ENCODE data around the gene ZNF500. TPM values are rescaled to one million over a fixed set of nuclear protein-coding genes. Genes with fewer than 3 reads are reported as not detected.
A peak's percentile ranks its signal among the peaks of the same experiment; 100 is the strongest.

Gene ZNF500
- total RNA-seq, 3 donors from 2014 or later (not counting 1 experiment from before 2014, with no cell fraction given) = 11.4 to 20.3 (median 13.0) TPM

DNA sequence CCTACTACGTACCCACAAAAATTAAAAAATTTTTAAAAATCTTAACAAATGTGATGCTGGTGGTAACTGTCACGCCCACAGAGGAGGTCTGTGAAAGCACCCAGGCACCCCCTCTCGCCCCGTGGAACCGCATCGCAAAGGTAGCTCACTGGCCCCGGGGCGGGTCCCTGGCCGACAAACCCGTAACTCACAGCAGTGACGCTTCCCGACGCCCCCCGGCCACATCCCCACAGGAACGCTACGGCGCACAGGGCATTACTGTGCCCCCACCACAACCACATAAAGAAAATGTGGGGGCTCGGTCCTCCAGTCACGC lies 33.3 kb downstream of the ZNF500 start:
- 0% methylated on average over 19 of the region's 19 CpGs for WGBS (ENCODE audit: insufficient coverage)
- DNase-seq (peak in 1 of 2 donors; percentile 50), ATAC-seq (peak in 1 of 3 donors; percentile 4)
- intact Hi-C loops (cut with micrococcal nuclease) = loop anchor here (1.0 to 2.0 kb wide), 3 partner anchors 35 to 69 kb away; partner anchors contain the start of genes NUDT16L1 and ROGDI
- peaks cover 12 to 26% of the 10 kb centered on the region in 2 donors for H3K4me1 Mint-ChIP-seq
- Histone ChIP-seq H3K9me3 (ENCODE audit: control insufficient read depth, insufficient read depth, low read length) (no peaks in the 10 kb centered on the region), H3K27me3 (ENCODE audit: control insufficient read depth, insufficient read depth, low read length) (no peaks in the 10 kb centered on the region), H3K4me3 (ENCODE audit: low read length) (peak overlapping the region; percentile 97), H3K27ac (ENCODE audit: low read length) (no peak overlapping the region), H3K4me1 (ENCODE audit: control insufficient read depth, insufficient read depth, low read length) (peaks cover 18% of the 10 kb centered on the region), H3K36me3 (ENCODE audit: control insufficient read depth, insufficient read depth, low read length) (peaks cover 10% of the 10 kb centered on the region)
- TF ChIP-seq, protein P1, sequence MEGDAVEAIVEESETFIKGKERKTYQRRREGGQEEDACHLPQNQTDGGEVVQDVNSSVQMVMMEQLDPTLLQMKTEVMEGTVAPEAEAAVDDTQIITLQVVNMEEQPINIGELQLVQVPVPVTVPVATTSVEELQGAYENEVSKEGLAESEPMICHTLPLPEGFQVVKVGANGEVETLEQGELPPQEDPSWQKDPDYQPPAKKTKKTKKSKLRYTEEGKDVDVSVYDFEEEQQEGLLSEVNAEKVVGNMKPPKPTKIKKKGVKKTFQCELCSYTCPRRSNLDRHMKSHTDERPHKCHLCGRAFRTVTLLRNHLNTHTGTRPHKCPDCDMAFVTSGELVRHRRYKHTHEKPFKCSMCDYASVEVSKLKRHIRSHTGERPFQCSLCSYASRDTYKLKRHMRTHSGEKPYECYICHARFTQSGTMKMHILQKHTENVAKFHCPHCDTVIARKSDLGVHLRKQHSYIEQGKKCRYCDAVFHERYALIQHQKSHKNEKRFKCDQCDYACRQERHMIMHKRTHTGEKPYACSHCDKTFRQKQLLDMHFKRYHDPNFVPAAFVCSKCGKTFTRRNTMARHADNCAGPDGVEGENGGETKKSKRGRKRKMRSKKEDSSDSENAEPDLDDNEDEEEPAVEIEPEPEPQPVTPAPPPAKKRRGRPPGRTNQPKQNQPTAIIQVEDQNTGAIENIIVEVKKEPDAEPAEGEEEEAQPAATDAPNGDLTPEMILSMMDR (IDR thresholded peaks at IDR 0.05) = no peak
- peak overlapping the region; percentile 87 to 91 for H3K27ac Mint-ChIP-seq
- no peaks in the 10 kb centered on the region for H3K27me3 Mint-ChIP-seq (ENCODE audit: low read depth in 2 of 2)
- H3K4me3 Mint-ChIP-seq = peak overlapping the region; percentile 90
- no peaks in the 10 kb centered on the region for H3K36me3 Mint-ChIP-seq
- no peaks in the 10 kb centered on the region for H3K9me3 Mint-ChIP-seq

DNA sequence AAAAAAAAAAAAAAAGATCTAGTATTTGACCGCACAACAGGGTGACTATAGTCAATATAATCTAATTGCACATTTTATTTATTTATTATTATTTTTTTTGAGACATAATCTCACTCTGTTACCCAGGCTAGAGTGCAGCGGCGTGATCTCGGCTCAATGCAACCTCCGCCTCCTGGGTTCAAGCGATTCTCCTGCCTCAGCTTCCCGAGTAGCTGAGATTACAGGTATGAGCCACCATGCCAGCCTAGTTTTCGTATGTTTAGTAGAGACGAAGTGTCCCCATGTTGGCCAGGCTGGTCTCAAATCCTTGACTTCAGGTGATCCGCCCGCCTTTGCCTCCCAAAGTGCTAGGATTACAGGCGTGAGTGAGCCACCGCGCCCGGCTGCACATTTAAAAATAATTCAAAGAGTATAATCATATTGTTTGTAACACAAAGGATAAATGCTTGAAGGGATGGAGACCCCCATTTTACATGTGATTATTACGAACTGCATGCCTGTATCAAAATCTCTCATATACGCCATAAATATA lies 33.7 kb downstream of the ZNF500 start:
- Histone ChIP-seq H3K27ac (ENCODE audit: low read length) (no peak overlapping the region), H3K9me3 (ENCODE audit: control insufficient read depth, insufficient read depth, low read length) (no peaks in the 10 kb centered on the region), H3K36me3 (ENCODE audit: control insufficient read depth, insufficient read depth, low read length) (peaks cover 15% of the 10 kb centered on the region), H3K4me3 (ENCODE audit: low read length) (peak overlapping the region; percentile 97), H3K4me1 (ENCODE audit: control insufficient read depth, insufficient read depth, low read length) (peaks cover 18% of the 10 kb centered on the region), H3K27me3 (ENCODE audit: control insufficient read depth, insufficient read depth, low read length) (no peaks in the 10 kb centered on the region)
- 55% methylated on average over 15 of the region's 17 CpGs for WGBS (ENCODE audit: insufficient coverage)
- peaks cover 12 to 29% of the 10 kb centered on the region in 2 donors for H3K4me1 Mint-ChIP-seq
- intact Hi-C loops (cut with micrococcal nuclease) = no loop called here
- no peaks in the 10 kb centered on the region for H3K27me3 Mint-ChIP-seq (ENCODE audit: low read depth in 2 of 2)
- TF ChIP-seq, protein P1 (IDR thresholded peaks at IDR 0.05) = no peak
- H3K4me3 Mint-ChIP-seq = peak overlapping the region; percentile 90
- no peak for DNase-seq
- H3K27ac Mint-ChIP-seq = peak overlapping the region; percentile 87 to 91
- no peaks in the 10 kb centered on the region for H3K9me3 Mint-ChIP-seq
- no peak for ATAC-seq
- no peaks in the 10 kb centered on the region for H3K36me3 Mint-ChIP-seq

DNA sequence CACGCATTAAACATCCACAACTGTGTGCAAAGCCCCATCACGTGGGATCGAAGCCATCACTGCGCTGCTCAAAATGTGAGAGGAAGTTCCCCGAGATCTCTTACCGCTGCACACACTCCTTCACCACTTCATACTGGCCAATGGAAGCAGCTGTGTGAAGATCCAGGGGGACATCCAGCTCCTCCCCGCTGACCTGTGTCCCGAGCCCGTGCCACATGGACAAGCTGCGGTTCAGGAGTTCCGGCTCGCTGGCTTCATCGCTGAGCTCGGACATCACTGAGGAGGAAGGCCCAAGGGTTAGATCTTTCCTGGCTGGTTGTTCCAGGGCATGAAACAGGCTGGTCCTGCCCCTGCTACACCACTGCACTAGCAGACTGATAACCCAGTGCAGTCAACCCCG lies 37.1 kb downstream of the ZNF500 start:
- TF ChIP-seq, protein P1 (IDR thresholded peaks at IDR 0.05) = no peak
- Mint-ChIP-seq H3K4me1 (peaks cover 6 to 23% of the 10 kb centered on the region in 2 donors), H3K36me3 (no peaks in the 10 kb centered on the region), H3K4me3 (no peak overlapping the region), H3K9me3 (no peaks in the 10 kb centered on the region), H3K27me3 (ENCODE audit: low read depth in 2 of 2) (no peaks in the 10 kb centered on the region), H3K27ac (no peak overlapping the region)
- H3K27ac ChIP-seq (ENCODE audit: low read length) = no peak overlapping the region
- H3K4me1 ChIP-seq (ENCODE audit: control insufficient read depth, insufficient read depth, low read length) = peaks cover 9% of the 10 kb centered on the region
- no peaks in the 10 kb centered on the region for H3K9me3 ChIP-seq (ENCODE audit: control insufficient read depth, insufficient read depth, low read length)
- no peaks in the 10 kb centered on the region for H3K27me3 ChIP-seq (ENCODE audit: control insufficient read depth, insufficient read depth, low read length)
- H3K4me3 ChIP-seq (ENCODE audit: low read length) = no peak overlapping the region
- 96% methylated on average over 15 of the region's 15 CpGs for WGBS (ENCODE audit: insufficient coverage)
- intact Hi-C loops (cut with micrococcal nuclease) = no loop called here
- DNase-seq (no peak), ATAC-seq (no peak)
- peaks cover 21% of the 10 kb centered on the region for H3K36me3 ChIP-seq (ENCODE audit: control insufficient read depth, insufficient read depth, low read length)

DNA sequence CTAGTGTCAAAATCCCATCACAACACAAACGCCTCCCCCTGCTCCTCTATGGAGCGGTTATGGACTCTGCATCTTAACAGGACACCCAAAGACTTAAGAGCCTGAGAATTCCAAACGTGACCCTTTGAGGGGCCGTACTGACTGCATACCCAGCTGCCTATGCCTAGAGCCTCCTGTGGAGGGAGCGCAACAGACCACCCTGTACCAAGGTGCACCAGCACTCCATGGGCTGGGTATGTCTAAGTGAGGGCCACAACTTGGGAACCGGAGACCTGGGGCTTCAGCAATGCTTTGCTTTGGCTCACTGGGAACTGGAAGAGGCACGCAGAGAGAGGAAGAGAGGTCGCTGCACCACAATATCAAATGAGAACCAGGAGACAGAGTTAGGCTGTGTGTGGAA lies 38.3 kb downstream of the ZNF500 start:
- H3K9me3 ChIP-seq (ENCODE audit: control insufficient read depth, insufficient read depth, low read length) = no peaks in the 10 kb centered on the region
- ATAC-seq = no peak
- Mint-ChIP-seq H3K36me3 (no peaks in the 10 kb centered on the region), H3K4me3 (no peak overlapping the region), H3K9me3 (no peaks in the 10 kb centered on the region), H3K27me3 (ENCODE audit: low read depth in 2 of 2) (no peaks in the 10 kb centered on the region), H3K27ac (no peak overlapping the region), H3K4me1 (peaks cover 5 to 14% of the 10 kb centered on the region in 2 donors)
- peaks cover 6% of the 10 kb centered on the region for H3K4me1 ChIP-seq (ENCODE audit: control insufficient read depth, insufficient read depth, low read length)
- H3K27ac ChIP-seq (ENCODE audit: low read length) = no peak overlapping the region
- H3K36me3 ChIP-seq (ENCODE audit: control insufficient read depth, insufficient read depth, low read length) = peaks cover 26% of the 10 kb centered on the region
- TF ChIP-seq, protein P1 (IDR thresholded peaks at IDR 0.05) = no peak
- DNase-seq = no peak
- H3K27me3 ChIP-seq (ENCODE audit: control insufficient read depth, insufficient read depth, low read length) = no peaks in the 10 kb centered on the region
- intact Hi-C loops (cut with micrococcal nuclease) = no loop called here
- 97% methylated on average over 8 of the region's 8 CpGs for WGBS (ENCODE audit: insufficient coverage)
- no peak overlapping the region for H3K4me3 ChIP-seq (ENCODE audit: low read length)

Data from natural killer cell (primary cell).